PFSK-1 (cell line): Measurements from ENCODE around the gene SMIM21.

Experiments used
- FOXP2 ChIP-seq: optimal IDR thresholded peaks from 2 replicates; pipeline ENCODE3; 2011; ENCODE audit warnings: borderline replicate concordance, control low read depth, inconsistent platforms; ENCODE audit not compliant: insufficient read depth; ENCODE audit errors: extremely low read length, extremely low read depth
- POLR2AphosphoS5 ChIP-seq: IDR thresholded peaks from 2 replicates; pipeline ENCODE4 v1.6.1; 2012; ENCODE audit warnings: low read depth, mild to moderate bottlenecking, control low read depth, low read length, moderate library complexity
- REST ChIP-seq, 2 experiments: IDR thresholded peaks; 2 replicates each; pipeline versions ENCODE4 v1.6.1 to v1.8.0; 2011 to 2012; ENCODE audit warnings: low read depth in 2 of 2, low read length in 2 of 2, control low read depth in 1 of 2, inconsistent platforms in 1 of 2, mild to moderate bottlenecking in 1 of 2, moderate library complexity in 1 of 2; ENCODE audit not compliant: insufficient read depth in 1 of 2
- SIN3A ChIP-seq: IDR thresholded peaks from 2 replicates; pipeline ENCODE4 v1.6.1; 2012; ENCODE audit warnings: mild to moderate bottlenecking, low read length, moderate library complexity, borderline replicate concordance; ENCODE audit not compliant: insufficient read depth
- TAF1 ChIP-seq: IDR thresholded peaks from 2 replicates; pipeline ENCODE4 v1.6.1; 2012; ENCODE audit warnings: low read length, control low read depth, borderline replicate concordance; ENCODE audit not compliant: insufficient read depth

GRCh38 chr18:75421656-75422055, 5.8 kb downstream of the SMIM21 start:
- no peak for TF ChIP-seq POLR2AphosphoS5
- TF ChIP-seq TAF1 = no peak
- TF ChIP-seq REST (IDR thresholded peaks at IDR 0.05; ENCODE audit: insufficient read depth in 1 of 2, low read depth in 2 of 2, low read length in 2 of 2) = no peak
- TF ChIP-seq SIN3A = no peak
- no peak for TF ChIP-seq FOXP2
